HG03558 (cell line): ENCODE measurements around the gene CRHR2.

Source experiments
- ATAC-seq: cut with Tn5 transposase; IDR thresholded peaks from one replicate; pipeline ENCODE4 v1.9.1; 2021; ENCODE audit warnings: moderate number of reproducible peaks; ENCODE audit not compliant: unreplicated experiment; ENCODE audit errors: extremely low read depth

Gene CRHR2

DNA sequence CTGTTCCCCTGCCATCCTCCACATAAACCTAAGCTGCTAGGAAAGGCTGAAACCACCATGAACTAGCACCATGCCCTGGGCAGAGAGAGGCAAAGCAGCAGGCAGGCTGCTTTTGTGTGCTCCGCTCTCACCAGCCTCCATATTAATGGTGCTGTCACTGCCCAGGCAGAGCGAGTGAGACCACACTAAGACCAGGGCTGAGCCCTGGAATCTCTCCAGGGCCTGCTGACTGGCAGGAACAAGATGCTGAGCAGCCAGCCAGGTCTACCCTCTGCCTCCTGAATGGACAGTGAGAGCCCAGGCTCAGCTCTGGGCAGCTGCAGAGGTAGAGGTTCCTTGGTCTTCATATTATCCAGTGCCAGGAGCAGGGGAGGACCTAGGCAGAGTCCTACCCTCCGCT, 1.6 kb upstream of the CRHR2 start:
- ATAC-seq: no peak

DNA sequence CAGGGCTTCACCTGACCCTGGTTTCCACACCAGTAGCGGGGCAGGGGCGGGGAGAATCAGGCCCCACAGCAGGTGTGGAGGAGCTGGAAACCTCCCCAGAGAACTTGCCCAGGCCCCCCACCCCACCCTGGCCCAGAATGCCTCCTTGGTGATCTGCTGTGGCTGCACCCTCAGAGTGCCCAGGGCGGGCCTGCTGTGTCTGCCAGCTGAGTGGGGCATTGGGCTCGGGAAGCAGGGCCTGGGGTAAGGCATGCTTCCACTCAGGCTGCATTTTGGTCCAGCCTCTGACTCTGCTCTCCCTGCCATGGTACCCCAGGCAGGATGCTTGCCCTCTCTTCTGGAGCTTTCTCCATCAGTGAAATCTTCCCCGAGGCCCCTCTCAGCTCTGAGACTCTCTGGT, 1.1 kb upstream of the CRHR2 start:
- ATAC-seq: no peak

DNA sequence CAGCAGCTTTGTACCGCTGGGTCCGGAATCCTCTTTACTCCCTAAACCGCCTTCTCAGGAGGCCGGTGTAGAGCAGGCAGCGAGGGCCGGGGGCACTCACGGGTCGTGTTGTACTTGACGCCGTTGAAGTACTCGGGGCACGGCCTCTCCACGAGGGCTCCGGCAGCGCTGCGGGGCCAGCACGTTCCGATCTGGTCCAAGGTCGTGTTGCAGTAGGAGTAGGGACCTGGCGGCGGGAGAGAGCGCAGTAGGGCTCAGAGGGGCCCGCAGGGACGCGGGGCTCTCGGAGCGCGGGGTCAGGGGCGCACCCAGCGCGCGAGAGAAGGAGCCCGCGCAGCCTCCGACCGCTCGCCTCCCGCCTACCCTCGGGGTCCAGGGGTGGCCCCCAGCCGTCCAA, 443 bp downstream of the CRHR2 start:
- ATAC-seq: no peak

DNA sequence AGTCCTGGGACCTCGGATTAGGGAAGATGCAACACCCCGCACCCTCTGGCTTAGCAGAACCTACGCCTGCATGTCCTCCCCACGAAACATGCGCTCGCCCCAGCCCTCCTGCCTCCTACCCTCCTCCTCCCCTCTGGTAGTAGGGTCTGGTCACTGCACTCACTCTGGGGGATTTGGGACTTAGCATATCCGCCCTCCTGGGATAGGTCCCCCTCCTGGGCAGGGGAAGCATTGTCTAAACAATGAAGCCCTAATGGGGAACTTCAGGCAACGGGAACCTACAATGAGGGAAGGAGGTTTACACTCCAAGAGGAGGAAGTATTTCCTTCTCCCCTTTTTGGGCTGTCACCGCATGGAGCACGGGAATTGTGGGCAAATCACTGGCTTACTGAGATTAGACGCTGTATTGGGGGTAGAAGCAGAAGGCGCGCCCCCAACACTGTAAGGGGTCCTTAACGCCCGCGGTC, 892 bp downstream of the CRHR2 start:
- no peak for ATAC-seq

DNA sequence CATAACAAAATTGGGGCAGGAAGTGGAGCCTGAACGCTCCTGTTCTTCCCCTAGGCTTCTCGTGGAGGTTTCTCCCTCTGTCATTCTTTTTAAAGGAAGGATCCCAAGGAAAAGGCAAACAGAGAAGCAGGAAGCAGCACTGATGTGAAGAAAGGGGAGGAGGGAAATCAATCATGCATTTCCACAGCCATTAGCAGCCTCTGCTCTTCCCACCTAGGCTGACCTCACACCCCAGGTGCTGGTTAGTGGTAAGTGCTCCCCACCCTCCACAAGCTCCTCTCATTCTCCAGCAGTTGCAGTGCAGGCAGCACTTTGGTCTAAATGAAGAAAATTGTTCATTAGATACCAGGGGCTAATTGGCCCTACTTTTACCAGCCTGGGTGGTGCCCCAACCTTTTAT, 2.6 kb downstream of the CRHR2 start:
- no peak for ATAC-seq

DNA sequence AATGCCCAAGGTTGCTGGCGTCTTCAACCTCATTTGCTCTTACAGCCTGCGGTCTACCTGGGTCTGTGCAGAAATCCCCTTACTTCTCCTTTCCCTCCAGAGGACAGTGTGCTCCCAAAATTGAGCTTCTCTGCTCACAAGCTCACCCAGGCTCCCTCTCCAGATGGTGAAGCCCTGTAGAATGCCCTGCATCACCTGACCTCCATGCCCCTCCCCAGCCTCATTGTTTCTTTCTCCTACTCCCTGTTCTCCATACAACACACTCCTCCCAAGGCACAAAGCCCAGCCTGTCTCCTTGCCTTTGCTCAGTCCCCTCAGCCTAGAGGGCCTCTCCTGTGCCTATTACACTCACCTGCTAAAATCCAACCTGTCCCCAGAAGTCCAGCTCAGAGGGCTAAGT, 3.5 kb downstream of the CRHR2 start:
- no peak for ATAC-seq

DNA sequence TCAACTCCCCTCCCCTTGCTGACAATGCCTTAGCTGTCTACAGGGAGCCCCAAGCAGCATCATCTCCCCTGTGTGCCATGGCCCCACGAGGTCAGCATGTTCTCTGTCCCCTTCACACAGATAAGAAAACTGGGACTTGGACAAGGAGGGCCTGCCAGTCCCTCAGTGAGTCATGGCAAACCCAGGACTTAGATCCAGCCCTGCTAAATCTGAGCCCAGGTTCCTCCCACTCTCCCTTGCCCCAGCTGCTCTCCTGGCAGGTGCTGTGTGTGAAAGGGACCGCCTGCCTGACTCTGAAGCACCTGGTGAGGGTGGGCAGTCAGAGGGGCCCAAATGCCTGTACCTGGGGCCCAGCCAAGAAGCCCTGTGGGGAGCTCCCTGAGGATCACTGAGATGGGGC, 7.4 kb downstream of the CRHR2 start:
- no peak for ATAC-seq

DNA sequence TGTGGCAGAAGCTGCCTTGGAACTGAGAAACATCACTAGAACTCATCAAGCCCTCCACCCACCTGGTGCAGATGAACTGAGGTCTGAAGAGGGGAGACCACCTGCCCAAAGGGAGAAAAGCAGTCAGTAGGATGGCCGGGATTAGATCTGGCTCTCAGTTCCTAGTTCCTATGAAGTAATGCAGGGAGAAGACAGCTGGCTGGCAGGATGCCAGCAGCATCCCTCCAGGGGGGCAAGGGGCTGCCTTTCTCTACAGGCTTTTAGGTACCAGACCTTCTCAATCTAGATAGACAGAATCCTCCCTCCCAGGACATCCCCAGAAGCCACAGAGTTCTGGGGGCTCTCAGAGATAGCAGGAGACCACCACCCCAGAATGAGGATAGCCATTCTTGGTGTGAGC, 7.8 kb downstream of the CRHR2 start:
- no peak for ATAC-seq

DNA sequence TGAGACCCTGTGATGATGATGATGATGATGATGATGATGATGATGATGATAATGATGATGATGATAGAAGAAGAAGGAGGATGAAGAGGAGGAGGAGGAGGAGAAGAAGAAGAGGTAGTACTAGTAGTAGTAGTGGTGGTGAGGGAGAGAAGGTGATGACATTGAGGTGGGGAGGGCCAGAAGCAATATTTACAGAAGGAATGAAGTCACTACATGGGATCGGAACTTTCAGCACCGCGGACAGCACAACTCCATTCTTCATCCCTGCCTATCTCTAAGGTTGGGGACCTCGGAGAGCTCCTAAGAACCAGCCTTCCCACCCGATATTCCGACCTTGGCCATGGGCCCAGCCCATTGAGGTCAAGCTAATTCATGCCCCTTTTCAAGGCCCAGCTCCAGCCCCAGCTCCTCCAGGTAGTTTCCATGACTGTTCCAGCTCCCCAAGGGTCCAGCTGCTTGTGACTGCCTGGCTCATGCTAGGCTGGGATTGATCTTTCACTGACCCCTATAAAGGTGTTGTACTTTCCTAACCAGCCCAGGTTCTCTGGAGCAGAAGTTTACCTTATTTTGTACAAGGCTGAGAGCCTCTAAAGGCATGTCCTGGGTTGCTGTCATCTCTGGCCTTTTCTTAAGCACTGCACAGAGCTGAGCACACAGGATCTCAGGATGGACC, 10.3 kb downstream of the CRHR2 start:
- no peak for ATAC-seq

DNA sequence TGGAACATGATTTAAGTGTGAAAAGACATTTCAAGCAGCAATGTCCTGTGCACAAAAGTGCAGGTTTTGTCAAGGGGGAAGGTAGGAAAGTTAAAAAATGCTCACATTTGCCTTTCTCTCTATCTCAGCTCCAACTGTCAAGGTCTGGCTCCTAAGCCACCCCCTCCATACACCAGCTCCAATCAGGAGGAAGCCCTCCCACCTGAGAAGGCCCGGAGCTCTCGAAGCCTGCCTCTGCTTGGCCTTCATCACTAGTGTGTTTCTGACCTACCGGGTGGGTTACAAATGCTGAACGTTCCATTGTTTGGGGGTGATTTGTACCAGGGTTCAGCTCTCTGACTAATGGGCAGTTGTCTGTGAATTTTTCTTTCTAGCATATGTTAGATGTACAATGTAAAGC, 14.2 kb downstream of the CRHR2 start:
- ATAC-seq: no peak

DNA sequence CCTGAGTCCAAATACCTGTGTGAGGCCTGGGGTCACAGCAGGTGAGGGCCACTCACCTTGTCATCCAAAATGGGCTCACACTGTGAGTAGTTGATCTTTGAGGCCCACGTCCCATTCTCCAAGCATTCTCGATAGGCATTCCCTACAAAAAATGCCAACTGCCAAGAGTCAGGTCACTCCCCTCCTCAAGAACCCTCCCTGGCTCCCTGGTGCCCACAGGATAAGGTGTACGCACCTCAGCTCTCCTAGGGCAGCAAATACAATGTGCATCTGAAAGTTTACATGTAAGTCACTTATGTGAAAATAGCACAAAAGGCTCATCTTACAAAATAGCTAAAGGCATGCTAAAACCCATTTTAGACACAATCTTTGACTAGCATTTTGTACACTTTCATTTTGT, 15.1 kb downstream of the CRHR2 start:
- no peak for ATAC-seq

DNA sequence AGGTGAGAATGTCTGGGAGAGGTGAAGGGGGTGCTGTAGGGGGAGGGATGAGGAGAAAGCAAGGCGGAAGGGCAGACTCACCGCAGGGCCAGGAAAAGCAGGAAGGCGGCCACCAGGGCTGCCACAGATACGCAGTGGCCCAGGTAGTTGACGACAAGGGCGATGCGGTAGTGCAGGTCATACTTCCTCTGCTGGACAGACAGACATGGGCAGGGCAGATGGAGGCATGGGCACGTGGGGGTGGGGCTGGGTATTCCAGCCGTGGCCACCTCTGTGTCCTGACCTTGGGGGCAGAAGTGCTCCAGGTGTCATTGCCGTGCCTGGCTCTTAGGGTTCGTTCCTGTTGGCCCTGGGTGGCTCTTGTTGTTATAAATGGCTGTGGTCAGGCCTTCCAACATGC, 16.8 kb downstream of the CRHR2 start:
- ATAC-seq: no peak

DNA sequence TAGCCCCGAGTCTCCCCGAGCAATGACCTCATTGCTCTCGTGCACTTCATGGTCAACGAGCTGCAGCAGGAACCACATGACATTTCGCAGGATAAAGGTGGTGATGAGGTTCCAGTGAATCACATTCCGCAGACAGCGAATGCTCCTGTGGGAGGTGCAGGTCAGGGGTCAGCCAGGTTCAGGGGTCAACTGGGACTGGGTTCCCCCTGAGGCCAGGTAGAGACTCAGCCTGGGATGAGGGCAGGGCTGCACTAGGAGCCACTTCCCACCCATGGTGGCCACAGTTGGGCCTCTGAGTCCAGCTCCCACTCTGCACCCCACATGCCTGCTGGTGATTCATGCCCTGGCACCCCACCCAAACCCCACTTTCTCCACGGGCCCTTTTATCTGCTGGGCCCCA, 17.2 kb downstream of the CRHR2 start:
- no peak for ATAC-seq

DNA sequence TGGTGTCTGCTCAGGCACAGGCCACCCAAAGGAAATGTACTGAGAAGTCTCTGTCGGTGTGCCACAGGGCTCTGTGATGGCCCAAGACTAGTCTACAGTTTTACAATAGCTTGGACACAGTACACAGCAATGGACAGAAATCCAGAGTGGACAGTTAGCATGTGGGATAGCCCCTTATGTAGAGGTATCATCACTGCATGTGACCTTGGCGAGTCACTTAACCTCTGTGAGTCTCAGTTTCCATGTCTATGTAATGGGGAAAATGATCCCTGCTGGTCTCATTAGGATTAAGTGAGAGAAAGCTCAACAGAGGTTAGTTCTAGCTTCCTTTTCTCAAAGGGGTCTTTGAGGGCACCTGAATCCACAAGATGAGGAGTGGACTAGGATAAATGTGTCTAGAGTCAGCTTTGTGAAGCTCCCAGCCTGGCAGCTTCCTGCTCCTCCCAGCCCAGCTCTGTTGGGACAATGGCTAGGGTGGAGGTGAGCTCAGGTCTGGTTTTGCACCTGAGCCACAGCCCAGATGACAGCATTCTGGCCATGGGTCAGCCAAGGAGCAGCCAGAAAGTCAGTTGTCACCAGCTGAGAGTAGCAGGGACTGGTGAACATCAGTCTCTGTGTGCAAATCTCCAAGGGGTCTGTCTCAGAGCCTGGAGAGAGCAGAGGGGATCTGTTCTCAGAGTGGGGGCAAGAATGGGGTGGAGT, 17.9 kb downstream of the CRHR2 start:
- ATAC-seq: no peak

DNA sequence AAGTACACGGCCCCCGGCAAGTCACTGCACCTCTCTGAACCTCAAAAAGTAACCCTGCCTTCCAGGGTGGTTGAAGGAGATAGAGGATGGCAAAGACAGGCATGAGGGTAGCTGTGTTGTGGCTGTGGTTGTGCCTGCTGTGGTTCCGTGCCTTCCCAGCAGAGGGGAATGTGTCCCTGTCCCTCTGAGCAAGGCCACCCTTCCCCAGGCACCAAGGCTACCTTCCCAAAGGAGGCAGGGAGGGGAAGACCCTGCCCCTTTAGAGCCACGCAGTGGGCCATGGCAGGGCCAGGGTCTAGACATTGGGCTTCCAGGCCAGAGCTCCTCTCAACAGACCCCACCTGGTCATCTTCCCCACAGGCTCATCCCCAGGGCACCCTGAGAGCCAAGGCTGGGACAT, 18.8 kb downstream of the CRHR2 start:
- no peak for ATAC-seq

DNA sequence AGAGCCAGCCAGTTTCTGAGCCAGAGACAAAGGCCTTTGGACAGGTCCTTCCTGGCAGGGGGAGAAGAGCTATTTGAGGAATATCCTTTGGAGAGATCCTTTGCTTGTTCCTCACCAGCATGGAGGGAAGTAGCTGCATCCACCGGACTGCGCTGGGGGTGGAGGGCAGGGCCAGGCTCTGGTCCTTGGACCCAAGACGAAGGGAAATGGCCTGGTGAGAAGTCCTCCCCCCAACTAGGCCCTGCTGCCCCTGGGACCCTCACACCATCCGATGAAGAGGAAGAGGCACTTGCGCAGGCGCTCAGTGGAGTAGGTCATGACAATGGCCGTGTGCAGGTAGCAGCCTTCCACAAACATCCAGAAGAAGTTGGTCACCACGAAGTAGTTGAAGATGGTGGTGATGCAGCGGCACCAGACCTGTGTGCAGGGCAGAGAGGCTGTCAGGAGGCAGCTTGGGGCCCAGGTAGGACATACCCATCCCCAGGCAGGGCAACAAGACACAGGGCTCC, 19.8 kb downstream of the CRHR2 start:
- no peak for ATAC-seq

DNA sequence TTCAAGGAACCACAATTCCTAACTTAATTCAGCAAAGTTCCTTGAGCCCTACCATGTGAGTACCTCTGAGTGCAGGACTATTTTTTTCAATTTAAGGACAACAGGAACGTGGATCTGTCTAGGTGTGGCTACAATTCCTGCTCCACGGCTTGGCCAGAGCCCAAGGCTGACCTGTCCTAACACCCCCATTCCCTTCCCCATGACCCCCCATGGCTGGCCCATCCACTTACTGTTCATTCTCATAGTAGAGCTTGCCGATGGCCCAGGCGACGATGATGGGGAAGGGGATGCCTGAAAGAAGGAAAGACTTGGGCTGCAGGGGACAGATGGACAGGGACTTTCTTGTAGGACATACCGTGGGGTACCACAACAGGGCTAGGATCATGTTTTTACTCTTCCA, 20.3 kb downstream of the CRHR2 start:
- ATAC-seq: no peak

DNA sequence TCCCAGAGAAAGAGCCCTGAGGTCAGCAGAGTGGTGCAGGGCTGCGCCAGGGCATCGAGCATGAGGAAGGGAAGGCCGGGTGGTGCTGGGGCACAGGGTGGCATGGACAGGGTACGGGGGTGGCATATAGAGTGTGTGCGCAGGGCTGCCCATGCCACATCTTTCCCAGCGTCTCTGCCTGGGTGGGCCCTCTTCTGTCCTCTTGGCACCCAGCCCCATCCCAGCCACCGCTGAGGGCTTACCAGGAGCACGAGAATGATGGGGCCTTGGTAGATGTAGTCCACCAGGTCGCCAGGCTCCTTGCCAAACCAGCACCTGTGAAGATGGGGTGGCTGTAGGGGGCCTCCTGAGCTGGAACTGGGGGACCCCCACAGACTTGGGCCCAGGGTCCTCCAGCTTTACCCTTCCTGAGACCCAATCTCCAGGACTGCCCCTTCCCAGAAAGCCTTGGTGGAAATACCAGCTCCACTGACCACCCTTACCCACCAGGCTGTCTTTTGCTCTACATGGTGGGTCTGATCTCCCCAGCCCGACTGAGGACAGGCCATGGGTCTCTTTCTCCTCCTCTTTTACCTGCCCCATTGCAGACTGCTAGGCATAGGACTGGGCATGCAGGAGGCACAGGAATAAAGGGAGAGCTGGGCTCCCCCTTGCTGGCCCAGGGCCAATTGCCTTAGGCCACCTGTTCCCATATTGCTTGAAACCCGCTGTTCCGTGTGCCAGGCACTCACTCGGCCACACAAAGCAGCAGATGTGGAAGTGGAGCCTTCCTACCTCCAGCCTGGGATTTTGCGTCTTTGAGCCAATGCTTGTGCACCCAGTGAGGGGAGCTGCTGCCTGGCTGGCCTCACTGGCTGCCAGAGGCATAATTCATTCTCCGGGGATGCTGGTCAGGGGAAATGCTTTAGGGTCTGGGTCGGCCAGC, 21.7 kb downstream of the CRHR2 start:
- no peak for ATAC-seq

DNA sequence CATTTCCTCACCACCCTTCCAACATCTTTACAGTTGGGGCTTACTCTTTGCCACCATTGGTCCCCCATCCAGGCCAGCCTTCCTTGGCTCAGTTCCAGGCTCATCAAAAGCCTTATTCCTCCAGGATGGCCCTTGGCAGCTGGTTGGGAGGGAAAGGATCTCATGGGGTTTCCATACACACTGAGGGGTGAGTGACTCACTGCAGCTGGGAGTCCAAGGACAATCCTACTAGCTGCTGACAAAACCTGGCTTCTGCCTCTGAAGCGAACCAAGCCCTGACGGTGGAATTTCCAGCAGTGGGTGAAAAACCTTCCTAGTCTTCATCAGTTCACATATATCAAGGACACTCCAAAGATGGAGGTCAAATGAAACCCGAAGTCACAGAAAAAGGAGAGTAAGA, 22.9 kb downstream of the CRHR2 start:
- no peak for ATAC-seq

DNA sequence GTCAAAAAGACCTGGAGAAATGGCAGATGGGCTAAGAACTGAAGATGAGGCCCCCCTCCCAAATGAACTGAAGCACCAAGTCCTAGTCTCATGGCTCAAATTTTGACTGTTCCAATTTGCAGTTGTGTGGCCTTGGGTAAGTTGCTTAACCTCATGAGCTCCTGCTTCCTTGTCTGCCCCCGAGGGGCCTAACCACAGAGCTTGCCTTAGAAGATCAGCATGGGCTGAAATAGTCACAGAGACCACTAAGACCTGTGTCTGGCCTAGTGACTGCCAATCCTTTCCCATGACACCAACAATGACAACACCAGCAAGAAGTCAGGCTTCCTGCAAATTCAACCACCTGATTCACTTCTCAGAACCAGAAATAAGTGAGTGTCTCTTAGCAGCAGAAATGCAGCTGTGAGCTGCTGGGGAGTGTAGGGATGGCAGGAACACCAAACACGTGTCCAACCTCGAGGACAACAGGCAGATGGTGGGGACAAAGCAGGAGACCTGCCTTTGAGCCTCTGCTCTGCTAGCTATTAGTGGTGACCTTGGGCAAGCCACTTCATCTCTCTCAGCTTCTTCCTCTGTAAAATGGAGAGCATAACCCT, 23.7 kb downstream of the CRHR2 start:
- no peak for ATAC-seq

DNA sequence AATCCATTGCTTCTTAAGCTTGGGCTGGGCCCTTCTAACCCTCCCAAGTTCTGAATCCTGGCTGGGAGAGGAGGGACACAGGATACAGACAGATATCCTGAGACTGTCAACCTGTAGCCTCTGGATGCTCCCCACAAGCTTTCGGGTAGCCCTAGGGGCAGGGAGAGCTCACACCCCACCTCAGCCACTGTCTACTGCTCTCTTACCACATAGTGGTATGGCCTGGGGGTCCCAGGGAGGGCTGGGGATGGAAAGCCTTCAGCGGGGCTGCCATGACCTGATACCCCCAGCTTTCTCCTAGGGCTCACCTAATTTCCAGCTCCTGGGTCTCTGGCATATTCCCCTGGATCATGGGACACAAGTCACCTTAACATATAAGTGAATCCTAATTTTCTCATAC, 25.1 kb downstream of the CRHR2 start:
- no peak for ATAC-seq
